HepG2 (cell line): ENCODE measurements around the gene CFAP46.

Source experiments
- CEBPB ChIP-seq: IDR thresholded peaks from 2 replicates; pipeline ENCODE4 v1.6.1; 2011; ENCODE audit warnings: low read depth, low read length, improper control_type of control experiment, borderline replicate concordance
- TF ChIP-seq, protein P1 (sequence below), 2 experiments: fragments of 450-650 bp in 1 of 2; sonication (generic) in 1 of 2; formaldehyde crosslinking in 1 of 2; IDR thresholded peaks; 2 replicates each; pipeline versions ENCODE4 v1.6.1 to v1.8.0; 2016 to 2022; ENCODE audit warnings: antibody characterized with exemption in 1 of 2, mild to moderate bottlenecking in 1 of 2, missing genetic modification reagents in 1 of 2
- TF ChIP-seq, protein P2 (sequence below): sonication (generic); formaldehyde crosslinking; IDR thresholded peaks from 2 replicates; pipeline ENCODE4 v1.5.0; 2020; ENCODE audit warnings: mild to moderate bottlenecking, missing genetic modification reagents, moderate library complexity

- TF ChIP-seq, protein P1, sequence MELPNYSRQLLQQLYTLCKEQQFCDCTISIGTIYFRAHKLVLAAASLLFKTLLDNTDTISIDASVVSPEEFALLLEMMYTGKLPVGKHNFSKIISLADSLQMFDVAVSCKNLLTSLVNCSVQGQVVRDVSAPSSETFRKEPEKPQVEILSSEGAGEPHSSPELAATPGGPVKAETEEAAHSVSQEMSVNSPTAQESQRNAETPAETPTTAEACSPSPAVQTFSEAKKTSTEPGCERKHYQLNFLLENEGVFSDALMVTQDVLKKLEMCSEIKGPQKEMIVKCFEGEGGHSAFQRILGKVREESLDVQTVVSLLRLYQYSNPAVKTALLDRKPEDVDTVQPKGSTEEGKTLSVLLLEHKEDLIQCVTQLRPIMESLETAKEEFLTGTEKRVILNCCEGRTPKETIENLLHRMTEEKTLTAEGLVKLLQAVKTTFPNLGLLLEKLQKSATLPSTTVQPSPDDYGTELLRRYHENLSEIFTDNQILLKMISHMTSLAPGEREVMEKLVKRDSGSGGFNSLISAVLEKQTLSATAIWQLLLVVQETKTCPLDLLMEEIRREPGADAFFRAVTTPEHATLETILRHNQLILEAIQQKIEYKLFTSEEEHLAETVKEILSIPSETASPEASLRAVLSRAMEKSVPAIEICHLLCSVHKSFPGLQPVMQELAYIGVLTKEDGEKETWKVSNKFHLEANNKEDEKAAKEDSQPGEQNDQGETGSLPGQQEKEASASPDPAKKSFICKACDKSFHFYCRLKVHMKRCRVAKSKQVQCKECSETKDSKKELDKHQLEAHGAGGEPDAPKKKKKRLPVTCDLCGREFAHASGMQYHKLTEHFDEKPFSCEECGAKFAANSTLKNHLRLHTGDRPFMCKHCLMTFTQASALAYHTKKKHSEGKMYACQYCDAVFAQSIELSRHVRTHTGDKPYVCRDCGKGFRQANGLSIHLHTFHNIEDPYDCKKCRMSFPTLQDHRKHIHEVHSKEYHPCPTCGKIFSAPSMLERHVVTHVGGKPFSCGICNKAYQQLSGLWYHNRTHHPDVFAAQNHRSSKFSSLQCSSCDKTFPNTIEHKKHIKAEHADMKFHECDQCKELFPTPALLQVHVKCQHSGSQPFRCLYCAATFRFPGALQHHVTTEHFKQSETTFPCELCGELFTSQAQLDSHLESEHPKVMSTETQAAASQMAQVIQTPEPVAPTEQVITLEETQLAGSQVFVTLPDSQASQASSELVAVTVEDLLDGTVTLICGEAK (IDR thresholded peaks at IDR 0.05) = no peak
- TF ChIP-seq, protein P1 (CRISPR knock-in tag; IDR thresholded peaks at IDR 0.05) = no peak
- TF ChIP-seq, protein P2, sequence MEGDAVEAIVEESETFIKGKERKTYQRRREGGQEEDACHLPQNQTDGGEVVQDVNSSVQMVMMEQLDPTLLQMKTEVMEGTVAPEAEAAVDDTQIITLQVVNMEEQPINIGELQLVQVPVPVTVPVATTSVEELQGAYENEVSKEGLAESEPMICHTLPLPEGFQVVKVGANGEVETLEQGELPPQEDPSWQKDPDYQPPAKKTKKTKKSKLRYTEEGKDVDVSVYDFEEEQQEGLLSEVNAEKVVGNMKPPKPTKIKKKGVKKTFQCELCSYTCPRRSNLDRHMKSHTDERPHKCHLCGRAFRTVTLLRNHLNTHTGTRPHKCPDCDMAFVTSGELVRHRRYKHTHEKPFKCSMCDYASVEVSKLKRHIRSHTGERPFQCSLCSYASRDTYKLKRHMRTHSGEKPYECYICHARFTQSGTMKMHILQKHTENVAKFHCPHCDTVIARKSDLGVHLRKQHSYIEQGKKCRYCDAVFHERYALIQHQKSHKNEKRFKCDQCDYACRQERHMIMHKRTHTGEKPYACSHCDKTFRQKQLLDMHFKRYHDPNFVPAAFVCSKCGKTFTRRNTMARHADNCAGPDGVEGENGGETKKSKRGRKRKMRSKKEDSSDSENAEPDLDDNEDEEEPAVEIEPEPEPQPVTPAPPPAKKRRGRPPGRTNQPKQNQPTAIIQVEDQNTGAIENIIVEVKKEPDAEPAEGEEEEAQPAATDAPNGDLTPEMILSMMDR (CRISPR knock-in tag) = no peak
- no peak for TF ChIP-seq CEBPB
These were observed 49.3 kb downstream of the CFAP46 start for GRCh38 chr10:132893090-132893489.
